A673 (cell line): ENCODE results near the gene GTF2I. TPM values are rescaled to one million over a fixed set of nuclear protein-coding genes. Genes with fewer than 3 reads are reported as not detected.
"Not testable (repeated sequence)": the region's sequence is repeated elsewhere in the genome, so short reads cannot be mapped to it uniquely, and the experiment has no call there.

Experiments used
- BruUV-seq: library from RNA; stranded (reverse); fragments of 400-500 nt; replicated peaks from 2 replicates; lab custom pipeline; 2021; lab: Mats Ljungman, UMichigan
- CTCF ChIA-PET: fragments of 300-600 bp; sonication (Branson Sonifier 250); formaldehyde crosslinking; loops from one replicate; lab custom pipeline; 2022; ENCODE audit warnings: antibody characterized with exemption; lab: Charles Lee
- POLR2A ChIA-PET: fragments of 300-600 bp; sonication (Branson Sonifier 250); formaldehyde crosslinking; loops from one replicate; lab custom pipeline; 2022; ENCODE audit warnings: antibody characterized with exemption; ENCODE audit not compliant: low non-redundant PET; lab: Charles Lee
- DNase-seq: peaks from one replicate; pipeline ENCODE4 v3.0.0-alpha.2; 2015; ENCODE audit warnings: low spot score
- H3K27ac ChIP-seq: fragments of 200-600 bp; sonication (generic); 2 replicates; pipeline ENCODE4 v1.5.1; 2016; ENCODE audit warnings: mixed run types, low read depth, mild to moderate bottlenecking, mixed read lengths, antibody characterized with exemption, low read length; ENCODE audit not compliant: poor library complexity, severe bottlenecking
- H3K27me3 ChIP-seq: fragments of 200-600 bp; sonication (generic); replicated peaks from 2 replicates; pipeline ENCODE4 v1.6.1; 2017; ENCODE audit warnings: mixed run types, low read depth, mild to moderate bottlenecking, mixed read lengths, antibody characterized with exemption, low read length; ENCODE audit not compliant: insufficient read depth, poor library complexity
- H3K36me3 ChIP-seq: fragments of 200-600 bp; sonication (generic); 2 replicates; pipeline ENCODE4 v1.6.1; 2016; ENCODE audit warnings: mixed run types, mild to moderate bottlenecking, mixed read lengths, antibody characterized with exemption, low read length; ENCODE audit not compliant: insufficient read depth, poor library complexity, severe bottlenecking
- H3K4me1 ChIP-seq: fragments of 200-600 bp; sonication (generic); 2 replicates; pipeline ENCODE4 v1.6.1; 2017; ENCODE audit warnings: mixed run types, mild to moderate bottlenecking, mixed read lengths, antibody characterized with exemption, low read length; ENCODE audit not compliant: insufficient read depth, poor library complexity, severe bottlenecking
- H3K4me3 ChIP-seq: fragments of 200-600 bp; sonication (generic); 2 replicates; pipeline ENCODE4 v1.5.1; 2016; ENCODE audit warnings: low read depth, mixed run types, mild to moderate bottlenecking, mixed read lengths, low read length; ENCODE audit not compliant: poor library complexity, severe bottlenecking
- H3K9me3 ChIP-seq: fragments of 200-600 bp; sonication (generic); 2 replicates; pipeline ENCODE4 v1.6.1; 2016; ENCODE audit warnings: mixed run types, low read depth, mild to moderate bottlenecking, mixed read lengths, antibody characterized with exemption, low read length; ENCODE audit not compliant: poor library complexity, severe bottlenecking
- CTCF ChIP-seq: fragments of 300-800, 200-600 bp; sonication (generic); conservative IDR thresholded peaks from 2 replicates; pipeline ENCODE4 v1.5.1; 2017; ENCODE audit warnings: low read depth, mild to moderate bottlenecking, antibody characterized with exemption, low read length, moderate library complexity, mixed read lengths
- EZH2 ChIP-seq: fragments of 200-600 bp; sonication (generic); IDR thresholded peaks from 2 replicates; pipeline ENCODE4 v1.6.1; 2017; ENCODE audit warnings: borderline replicate concordance, low read depth, mild to moderate bottlenecking, mixed read lengths, antibody characterized with exemption, low read length; ENCODE audit not compliant: poor library complexity, severe bottlenecking
- intact Hi-C: fragments of 100-400 bp; cut with micrococcal nuclease; formaldehyde crosslinking; loops from one replicate; pipeline ENCODE4 v1.10.0; 2022; ENCODE audit not compliant: unreplicated experiment
- total RNA-seq: library from RNA; stranded (reverse); gene quantifications from 2 replicates; pipeline ENCODE4 v1.2.3, GENCODE V29; 2021

The GTF2I gene
- total RNA-seq, 1 experiment from 2014 or later, result 270 TPM

- POLR2A ChIA-PET, result interaction anchor here (0.6 kb wide), 1 partner anchor 140 kb away, joined by 3 read pairs; no protein-coding TSS in a partner anchor
Observed at GRCh38 chr7:74632505-74632904, 25.0 kb upstream of the GTF2I start.

GRCh38 chr7:74633451-74633921 lies 24.0 kb upstream of the GTF2I start:
- TF ChIP-seq CTCF (no peak), EZH2 (no peak)
- no peak for DNase-seq
- no TSS peak for BruUV-seq
- no peaks in the 10 kb centered on the region for H3K36me3 ChIP-seq
- ChIA-PET POLR2A (interaction anchor here (0.6 kb wide), 1 partner anchor 829 kb away, joined by 12 read pairs; no protein-coding TSS in a partner anchor), CTCF (no interaction called here)
- H3K27me3 ChIP-seq, result no peaks in the 10 kb centered on the region
- peaks cover 6% of the 10 kb centered on the region for H3K4me1 ChIP-seq
- no peaks in the 10 kb centered on the region for H3K9me3 ChIP-seq
- intact Hi-C loops, result no loop called here
- H3K27ac ChIP-seq, result no peak overlapping the region
- H3K4me3 ChIP-seq, result no peak overlapping the region

More at GRCh38 chr7:74632505-74632904, 25.0 kb upstream of the GTF2I start:
- peaks cover 15% of the 10 kb centered on the region for H3K4me1 ChIP-seq
- intact Hi-C loops, result no loop called here
- CTCF ChIA-PET, result interaction anchor here (0.7 kb wide), 1 partner anchor 8 kb away, joined by 3 read pairs; no protein-coding TSS in a partner anchor
- DNase-seq, result no peak
- no peak overlapping the region for H3K27ac ChIP-seq
- no peak overlapping the region for H3K4me3 ChIP-seq
- H3K27me3 ChIP-seq, result no peaks in the 10 kb centered on the region
- no peaks in the 10 kb centered on the region for H3K36me3 ChIP-seq
- TF ChIP-seq EZH2 (no peak), CTCF (no peak)
- BruUV-seq, result no TSS peak
- no peaks in the 10 kb centered on the region for H3K9me3 ChIP-seq

GRCh38 chr7:74637745-74638144 lies 19.8 kb upstream of the GTF2I start:
- POLR2A ChIA-PET, result no interaction called here
- Histone ChIP-seq H3K36me3 (no peaks in the 10 kb centered on the region), H3K27ac (no peak overlapping the region), H3K9me3 (no peaks in the 10 kb centered on the region), H3K4me1 (peaks cover 5% of the 10 kb centered on the region), H3K4me3 (no peak overlapping the region), H3K27me3 (no peaks in the 10 kb centered on the region)
- no TSS peak for BruUV-seq
- TF ChIP-seq EZH2, result no peak
- no peak for TF ChIP-seq CTCF
- intact Hi-C loops, result no loop called here
- no peak for DNase-seq
- CTCF ChIA-PET, result no interaction called here

GRCh38 chr7:74650055-74650454 lies 7.5 kb upstream of the GTF2I start:
- H3K36me3 ChIP-seq, BruUV-seq, H3K27ac ChIP-seq, H3K9me3 ChIP-seq, CTCF ChIA-PET, POLR2A ChIA-PET, H3K27me3 ChIP-seq, DNase-seq, H3K4me1 ChIP-seq, H3K4me3 ChIP-seq: not testable (repeated sequence)
- intact Hi-C loops, result loop anchor here (10.0 kb wide), 1 partner anchor 65 kb away; no protein-coding TSS in a partner anchor

- POLR2A ChIA-PET, CTCF ChIA-PET, H3K27ac ChIP-seq, DNase-seq, H3K27me3 ChIP-seq, H3K9me3 ChIP-seq, H3K4me3 ChIP-seq, BruUV-seq, H3K36me3 ChIP-seq, H3K4me1 ChIP-seq: not testable (repeated sequence)
- intact Hi-C loops, result loop anchor here (10.0 kb wide), 1 partner anchor 64 kb away; no protein-coding TSS in a partner anchor
Observed at GRCh38 chr7:74650493-74651132, 6.9 kb upstream of the GTF2I start.
